Thymus (tissue), 11 donors: ENCODE data around the gene VN1R5. TPM values are rescaled to one million over a fixed set of nuclear protein-coding genes. Genes with fewer than 3 reads are reported as not detected.

Experiments used
- DNase-seq, 9 donors: peaks; one replicate each; pipeline ENCODE4 v3.0.0-alpha.2; 2013; ENCODE audit warnings: low spot score in 9 of 9, low read depth in 6 of 9, missing footprints in 1 of 9
- H3K27ac ChIP-seq, 2 donors: one replicate each; pipeline ENCODE4 v1.5.1; 2013; ENCODE audit warnings: control low read depth in 1 of 2, low read depth in 1 of 2, low read length in 1 of 2, mild to moderate bottlenecking in 1 of 2, moderate library complexity in 1 of 2
- H3K27me3 ChIP-seq, 2 donors: one replicate each; pipeline ENCODE4 v1.5.1; 2013; ENCODE audit warnings: low read length in 1 of 2; ENCODE audit not compliant: control insufficient read depth in 2 of 2, insufficient read depth in 1 of 2
- H3K36me3 ChIP-seq, 2 donors: one replicate each; pipeline ENCODE4 v1.5.1; 2013; ENCODE audit warnings: low read length in 1 of 2, mild to moderate bottlenecking in 1 of 2, moderate library complexity in 1 of 2; ENCODE audit not compliant: control insufficient read depth in 2 of 2, insufficient read depth in 2 of 2
- H3K4me1 ChIP-seq, 2 donors: one replicate each; pipeline ENCODE4 v1.5.1; 2013; ENCODE audit warnings: low read length in 2 of 2; ENCODE audit not compliant: control insufficient read depth in 2 of 2, insufficient read depth in 2 of 2
- H3K4me3 ChIP-seq, 2 donors: one replicate each; pipeline ENCODE4 v1.5.1; 2013; ENCODE audit warnings: low read length in 2 of 2, control low read depth in 1 of 2, mild to moderate bottlenecking in 1 of 2
- H3K9me3 ChIP-seq, 2 donors: one replicate each; pipeline ENCODE4 v1.5.1; 2013; ENCODE audit warnings: low read length in 1 of 2, mild to moderate bottlenecking in 1 of 2; ENCODE audit not compliant: control insufficient read depth in 2 of 2, insufficient read depth in 1 of 2
- WGBS: extraction: QIAGEN DNeasy Blood & Tissue Kit; methylation state at CpG from one replicate; pipeline ENCODE4 v1.1.7; 2013; 5-methylcytosine and 5-hydroxymethylcytosine counted together
- polyA plus RNA-seq: library from polyadenylated mRNA; stranded (reverse); fragments of 200-250 nt; gene quantifications from one replicate; pipeline ENCODE4 v1.2.3, GENCODE V29; 2013
- total RNA-seq: library from RNA; stranded (reverse); fragments of 120-200 nt; gene quantifications from one replicate; pipeline ENCODE4 v1.2.4, GENCODE V29; 2013
- donor health status: healthy.

The VN1R5 gene
- total and polyA plus RNA-seq, 2 donors: 0.02 TPM; not detected in 1

DNA sequence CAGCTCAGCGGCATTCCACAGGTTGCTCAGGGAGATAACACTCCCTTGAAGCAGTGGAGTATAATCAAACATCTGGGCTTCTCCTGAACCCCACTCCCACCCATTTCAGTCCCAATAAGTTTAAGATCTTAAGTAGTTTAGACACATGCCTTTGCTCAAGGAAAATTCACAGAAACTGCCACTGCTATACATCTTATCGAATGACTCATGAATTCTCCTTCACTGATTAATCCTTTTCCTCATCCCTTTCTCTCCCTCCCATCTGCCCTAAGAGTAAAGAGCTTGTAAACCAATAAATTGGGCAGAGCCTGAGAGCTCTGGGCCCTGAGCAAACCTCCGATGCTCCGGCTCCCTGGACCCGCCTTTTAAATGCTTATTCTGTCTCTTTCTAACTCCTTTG, 10.2 kb downstream of the VN1R5 start:
- DNase-seq: no peak
- Histone ChIP-seq H3K4me1 (no peaks in the 10 kb centered on the region), H3K36me3 (no peaks in the 10 kb centered on the region), H3K9me3 (peaks cover 0 to 9% of the 10 kb centered on the region in 2 donors), H3K4me3 (no peak overlapping the region), H3K27me3 (no peaks in the 10 kb centered on the region), H3K27ac (no peak overlapping the region)
- 99% methylated on average over 5 of the region's 5 CpGs for WGBS

DNA sequence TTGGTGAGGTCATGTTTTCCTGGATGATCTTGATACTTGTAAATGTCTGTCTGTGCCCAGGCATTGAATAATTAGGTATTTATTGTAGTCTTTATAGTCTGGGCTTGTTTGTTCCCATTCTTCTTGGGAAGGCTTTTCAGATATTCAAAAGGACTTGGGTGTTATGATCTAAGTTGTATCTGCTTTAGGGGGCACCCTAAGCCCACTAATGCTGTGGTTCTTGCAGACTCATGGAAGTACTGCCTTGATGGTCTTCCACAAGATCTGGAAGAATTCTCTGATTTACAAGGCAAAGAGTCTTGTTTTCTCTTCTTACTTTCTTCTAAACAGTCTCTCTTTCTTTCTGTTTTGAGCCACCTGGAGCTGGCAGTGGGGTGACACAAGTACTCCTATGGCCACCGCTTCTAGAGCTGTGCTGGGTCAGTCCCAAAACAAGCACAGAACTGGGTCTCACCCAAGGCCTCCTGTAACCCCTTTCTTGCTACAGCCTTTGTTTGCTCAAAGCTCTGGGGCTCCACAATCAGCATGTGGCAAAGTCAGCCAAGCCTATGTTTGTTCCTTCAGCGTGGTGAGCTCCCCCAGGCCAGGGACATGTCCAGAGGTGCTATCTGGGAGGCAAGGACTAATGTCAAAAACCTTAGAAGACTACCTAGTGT, 12.6 kb downstream of the VN1R5 start:
- Histone ChIP-seq H3K9me3 (peaks cover 0 to 9% of the 10 kb centered on the region in 2 donors), H3K4me1 (peaks cover 0 to 2% of the 10 kb centered on the region in 2 donors), H3K27ac (no peak overlapping the region), H3K36me3 (no peaks in the 10 kb centered on the region), H3K4me3 (no peak overlapping the region), H3K27me3 (no peaks in the 10 kb centered on the region)
- WGBS: over 99% methylated on average over 2 of the region's 2 CpGs
- peak in 6 of 9 donors; percentile 8 to 56 (median 26) for DNase-seq

DNA sequence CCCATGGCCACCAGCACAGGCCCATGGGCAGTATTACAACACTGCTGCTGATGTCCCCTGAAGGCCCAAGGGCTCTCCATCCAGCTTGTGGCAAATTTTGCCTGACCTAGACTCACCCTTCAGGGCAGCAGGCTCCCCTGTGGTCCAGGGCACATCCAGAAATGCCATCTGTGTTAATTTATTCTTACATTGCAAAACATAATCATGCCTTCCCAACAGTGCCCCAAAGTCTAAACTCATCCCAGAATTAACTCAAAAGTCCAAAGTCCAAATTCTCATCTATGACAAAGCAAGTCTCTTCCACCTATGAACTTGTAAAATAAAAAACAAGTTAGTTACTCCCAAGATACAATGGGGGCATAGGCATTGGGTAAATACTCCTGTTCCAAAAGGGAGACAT, 13.3 kb downstream of the VN1R5 start:
- Histone ChIP-seq H3K4me3 (no peak overlapping the region), H3K27ac (no peak overlapping the region), H3K9me3 (peaks cover 0 to 9% of the 10 kb centered on the region in 2 donors), H3K27me3 (no peaks in the 10 kb centered on the region), H3K4me1 (peaks cover 0 to 2% of the 10 kb centered on the region in 2 donors), H3K36me3 (no peaks in the 10 kb centered on the region)
- DNase-seq: no peak

DNA sequence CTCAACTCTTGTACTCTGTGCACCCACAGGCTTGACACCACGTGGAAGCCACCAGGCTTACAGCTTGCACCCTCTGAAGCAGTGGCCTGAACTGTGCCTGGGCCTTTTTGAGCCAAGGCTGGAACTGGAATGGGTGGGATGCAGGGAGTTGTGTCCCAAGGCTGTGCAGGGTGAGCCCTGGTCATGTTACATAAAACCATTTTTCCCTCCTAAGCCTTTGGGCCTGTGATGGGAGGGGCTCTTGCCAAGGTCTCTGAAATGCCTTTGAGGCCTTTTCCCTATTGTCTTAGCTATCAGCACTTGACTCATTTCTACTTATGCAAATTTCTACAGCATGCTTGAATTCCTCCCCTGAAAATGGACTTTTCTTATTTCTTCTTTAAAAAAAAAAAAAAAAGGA, 14.1 kb downstream of the VN1R5 start:
- H3K27ac ChIP-seq: no peak overlapping the region
- H3K9me3 ChIP-seq: peaks cover 0 to 9% of the 10 kb centered on the region in 2 donors
- WGBS: 93% methylated on average over 1 of the region's 1 CpG
- H3K4me3 ChIP-seq: no peak overlapping the region
- H3K4me1 ChIP-seq: peaks cover 0 to 2% of the 10 kb centered on the region in 2 donors
- no peaks in the 10 kb centered on the region for H3K27me3 ChIP-seq
- H3K36me3 ChIP-seq: no peaks in the 10 kb centered on the region
- DNase-seq: no peak

DNA sequence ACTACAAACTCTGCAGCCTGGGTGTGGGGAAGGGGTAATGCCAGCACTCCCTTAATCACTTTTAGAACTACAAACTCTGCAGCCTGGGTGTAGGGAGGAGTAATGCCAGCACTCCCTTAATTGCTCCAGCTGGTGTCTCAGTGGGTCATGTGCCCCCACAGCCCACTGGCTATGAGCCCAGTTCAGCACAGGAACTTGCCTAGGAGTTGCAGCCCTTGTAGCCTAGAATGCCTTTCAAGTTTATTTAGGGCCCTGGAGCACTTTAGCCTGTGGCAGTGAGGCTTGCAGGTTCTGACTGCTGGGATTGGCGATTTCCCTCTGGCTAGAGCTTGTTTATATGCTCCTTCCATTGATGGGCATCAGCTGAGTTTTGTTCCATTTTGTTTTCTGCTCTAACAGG, 17.1 kb downstream of the VN1R5 start:
- Histone ChIP-seq H3K36me3 (no peaks in the 10 kb centered on the region), H3K27me3 (no peaks in the 10 kb centered on the region), H3K4me3 (no peak overlapping the region), H3K4me1 (peaks cover 0 to 2% of the 10 kb centered on the region in 2 donors), H3K9me3 (peaks cover 0 to 9% of the 10 kb centered on the region in 2 donors), H3K27ac (no peak overlapping the region)
- 100% methylated on average over 1 of the region's 1 CpG for WGBS
- DNase-seq: no peak

DNA sequence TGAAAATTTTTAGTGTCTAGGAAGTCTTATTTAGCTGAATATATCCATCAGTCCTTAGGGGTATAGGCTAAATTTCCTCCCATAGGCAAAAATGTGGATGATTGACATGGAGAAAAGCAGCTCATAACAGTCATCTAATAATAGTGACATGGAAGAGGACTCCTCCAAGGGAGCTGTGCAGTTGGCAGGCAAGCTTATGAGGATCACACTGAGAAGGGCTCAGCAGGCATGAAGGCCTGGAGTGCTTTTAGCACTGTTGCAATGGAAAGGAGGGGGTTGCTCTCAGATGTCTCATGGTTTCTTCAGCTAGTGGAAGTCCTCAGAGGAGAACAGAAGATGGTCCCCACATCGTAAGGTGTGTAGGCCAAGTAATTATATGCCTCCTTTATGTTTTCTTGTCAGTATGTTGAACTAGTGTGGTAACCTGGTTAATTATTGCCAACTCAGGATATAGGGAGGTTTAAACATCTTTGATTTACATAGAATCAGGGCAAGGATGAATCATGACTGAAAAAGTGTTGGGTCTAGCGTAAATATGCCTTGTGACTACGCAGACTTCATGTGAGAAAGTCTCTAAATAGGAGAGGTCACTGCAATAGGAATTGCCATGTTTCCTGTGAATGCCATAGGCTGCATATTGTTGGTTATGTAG, 18.9 kb downstream of the VN1R5 start:
- WGBS: 95% methylated on average over 3 of the region's 3 CpGs
- Histone ChIP-seq H3K4me3 (no peak overlapping the region), H3K27me3 (no peaks in the 10 kb centered on the region), H3K9me3 (peaks cover 0 to 7% of the 10 kb centered on the region in 2 donors), H3K27ac (no peak overlapping the region), H3K36me3 (no peaks in the 10 kb centered on the region), H3K4me1 (peaks cover 0 to 2% of the 10 kb centered on the region in 2 donors)
- no peak for DNase-seq

DNA sequence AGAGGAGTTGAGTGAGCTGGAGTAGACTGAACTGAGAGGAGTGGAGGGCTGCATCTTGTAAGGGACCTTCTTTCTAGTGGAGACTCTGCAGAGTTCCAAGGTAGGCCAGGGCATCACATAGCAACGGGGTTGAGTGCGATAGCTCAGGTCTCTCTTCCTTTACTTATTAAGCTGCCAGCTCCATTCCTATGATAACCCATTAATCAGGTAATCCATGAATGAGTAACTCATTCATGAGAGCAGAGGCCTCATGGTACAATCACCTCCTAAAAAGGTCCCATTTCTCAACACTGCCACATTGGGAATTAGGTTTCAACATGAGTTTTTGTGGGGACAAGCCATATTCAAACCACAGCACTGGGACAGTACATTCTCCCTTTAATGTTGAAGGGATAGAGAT, 21.3 kb downstream of the VN1R5 start:
- no peak for DNase-seq
- H3K27ac ChIP-seq: no peak overlapping the region
- H3K4me1 ChIP-seq: peaks cover 0 to 2% of the 10 kb centered on the region in 2 donors
- H3K9me3 ChIP-seq: no peaks in the 10 kb centered on the region
- H3K27me3 ChIP-seq: no peaks in the 10 kb centered on the region
- no peaks in the 10 kb centered on the region for H3K36me3 ChIP-seq
- H3K4me3 ChIP-seq: no peak overlapping the region
- 95% methylated on average over 2 of the region's 2 CpGs for WGBS

DNA sequence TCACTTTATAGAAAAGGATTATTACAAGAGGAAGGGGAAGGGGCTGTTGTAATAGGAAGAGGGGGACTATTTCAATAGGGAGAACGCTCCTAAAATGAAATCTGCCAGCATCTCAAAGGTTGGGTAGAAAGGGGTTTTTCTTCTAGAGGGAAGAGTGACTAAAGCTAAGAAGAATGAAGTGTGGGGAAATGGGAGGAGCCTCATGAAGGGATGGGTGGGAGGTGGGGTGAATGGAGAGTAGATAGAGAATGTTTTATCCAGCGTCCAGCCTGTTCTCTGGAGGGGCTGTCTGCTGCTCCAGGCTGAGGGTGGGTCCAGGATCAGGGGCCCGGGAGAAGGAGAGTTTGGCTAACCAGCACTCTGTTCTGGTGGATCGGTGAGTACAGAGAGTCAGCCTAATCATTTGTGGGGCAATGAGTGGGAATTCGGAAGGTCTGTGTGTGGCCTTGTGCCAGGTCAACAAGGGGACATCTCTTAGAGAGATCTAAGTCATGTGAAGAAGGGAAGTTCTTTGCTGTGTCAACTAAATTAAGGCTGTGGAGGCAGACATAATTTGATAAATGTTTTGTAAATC, 25.2 kb downstream of the VN1R5 start:
- H3K27me3 ChIP-seq: no peaks in the 10 kb centered on the region
- H3K4me3 ChIP-seq: no peak overlapping the region
- no peak overlapping the region for H3K27ac ChIP-seq
- no peaks in the 10 kb centered on the region for H3K4me1 ChIP-seq
- 86% methylated on average over 5 of the region's 5 CpGs for WGBS
- DNase-seq: no peak
- no peaks in the 10 kb centered on the region for H3K36me3 ChIP-seq
- H3K9me3 ChIP-seq: peaks cover under 1 to 4% of the 10 kb centered on the region in 2 donors

DNA sequence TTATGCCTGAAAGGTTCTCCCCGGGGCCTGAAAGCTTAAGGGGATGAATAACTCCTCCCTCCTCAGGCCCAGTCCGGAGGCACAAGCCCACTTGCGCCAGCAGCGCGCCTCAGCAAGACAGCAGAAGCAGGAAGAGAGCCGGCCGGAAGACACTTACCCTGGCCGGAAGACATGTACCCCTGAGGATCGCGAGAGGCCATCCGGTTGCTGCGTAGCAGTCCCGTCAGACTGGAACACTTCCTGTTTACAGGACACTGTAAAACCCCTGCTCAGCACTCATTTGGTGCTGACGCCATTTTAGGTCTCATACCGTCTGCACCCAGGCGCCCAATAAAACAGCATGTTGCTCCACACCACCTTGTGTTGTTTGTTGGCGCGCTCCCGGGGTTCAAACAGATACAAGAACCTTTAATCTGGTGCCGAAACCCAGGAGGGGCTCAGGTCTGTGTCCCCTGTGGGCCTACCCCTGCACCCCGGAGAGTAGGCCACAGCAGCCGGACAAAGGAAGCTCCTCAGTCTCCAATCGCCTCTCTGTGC, 30.3 kb downstream of the VN1R5 start:
- peaks cover 1 to 29% of the 10 kb centered on the region in 2 donors for H3K9me3 ChIP-seq
- H3K4me1 ChIP-seq: peaks cover 3 to 4% of the 10 kb centered on the region in 2 donors
- no peak overlapping the region for H3K27ac ChIP-seq
- WGBS: 99% methylated on average over 23 of the region's 23 CpGs
- no peaks in the 10 kb centered on the region for H3K27me3 ChIP-seq
- no peak overlapping the region for H3K4me3 ChIP-seq
- no peak for DNase-seq
- H3K36me3 ChIP-seq: no peaks in the 10 kb centered on the region
